ENCODE results near the gene VSTM5.

Gene VSTM5

GRCh38 chr11:93842034-93842433 lies 8.4 kb downstream of the VSTM5 start:
- no peak for DNase-seq (ENCODE audit: low read depth, low spot score)
- Histone ChIP-seq H3K4me1 (ENCODE audit: control insufficient read depth, insufficient read depth, low read length) (no peaks in the 10 kb centered on the region), H3K27ac (ENCODE audit: low read length) (no peak overlapping the region), H3K27me3 (ENCODE audit: control insufficient read depth, insufficient read depth, low read length) (no peaks in the 10 kb centered on the region), H3K36me3 (ENCODE audit: control insufficient read depth, insufficient read depth, low read length) (no peaks in the 10 kb centered on the region), H3K9me3 (ENCODE audit: control insufficient read depth, insufficient read depth, low read length) (no peaks in the 10 kb centered on the region), H3K4me3 (ENCODE audit: low read length) (no peak overlapping the region)
- WGBS (ENCODE audit: insufficient coverage, insufficient read length), result no CpG with 5 or more reads among the region's 4 CpGs

- WGBS (ENCODE audit: insufficient coverage, insufficient read length), result no CpG with 5 or more reads among the region's 2 CpGs
- no peak for DNase-seq (ENCODE audit: low read depth, low spot score)
- H3K4me3 ChIP-seq (ENCODE audit: low read length), result no peak overlapping the region
- no peaks in the 10 kb centered on the region for H3K36me3 ChIP-seq (ENCODE audit: control insufficient read depth, insufficient read depth, low read length)
- no peaks in the 10 kb centered on the region for H3K9me3 ChIP-seq (ENCODE audit: control insufficient read depth, insufficient read depth, low read length)
- no peak overlapping the region for H3K27ac ChIP-seq (ENCODE audit: low read length)
- no peaks in the 10 kb centered on the region for H3K4me1 ChIP-seq (ENCODE audit: control insufficient read depth, insufficient read depth, low read length)
- no peaks in the 10 kb centered on the region for H3K27me3 ChIP-seq (ENCODE audit: control insufficient read depth, insufficient read depth, low read length)
Measured at GRCh38 chr11:93841446-93841845, 9.0 kb downstream of the VSTM5 start.

- Histone ChIP-seq H3K27me3 (ENCODE audit: control insufficient read depth, insufficient read depth, low read length) (no peaks in the 10 kb centered on the region), H3K4me1 (ENCODE audit: control insufficient read depth, insufficient read depth, low read length) (no peaks in the 10 kb centered on the region), H3K9me3 (ENCODE audit: control insufficient read depth, insufficient read depth, low read length) (no peaks in the 10 kb centered on the region), H3K4me3 (ENCODE audit: low read length) (no peak overlapping the region), H3K27ac (ENCODE audit: low read length) (no peak overlapping the region), H3K36me3 (ENCODE audit: control insufficient read depth, insufficient read depth, low read length) (no peaks in the 10 kb centered on the region)
- no peak for DNase-seq (ENCODE audit: low read depth, low spot score)
- WGBS (ENCODE audit: insufficient coverage, insufficient read length), result no CpG with 5 or more reads among the region's 3 CpGs
Measured at GRCh38 chr11:93840981-93841380, 9.4 kb downstream of the VSTM5 start.

GRCh38 chr11:93840180-93840579 lies 10.2 kb downstream of the VSTM5 start:
- no peaks in the 10 kb centered on the region for H3K4me1 ChIP-seq (ENCODE audit: control insufficient read depth, insufficient read depth, low read length)
- H3K9me3 ChIP-seq (ENCODE audit: control insufficient read depth, insufficient read depth, low read length), result no peaks in the 10 kb centered on the region
- no peak for DNase-seq (ENCODE audit: low read depth, low spot score)
- no peak overlapping the region for H3K27ac ChIP-seq (ENCODE audit: low read length)
- no peaks in the 10 kb centered on the region for H3K36me3 ChIP-seq (ENCODE audit: control insufficient read depth, insufficient read depth, low read length)
- WGBS (ENCODE audit: insufficient coverage, insufficient read length), result no CpG with 5 or more reads among the region's 2 CpGs
- H3K27me3 ChIP-seq (ENCODE audit: control insufficient read depth, insufficient read depth, low read length), result no peaks in the 10 kb centered on the region
- no peak overlapping the region for H3K4me3 ChIP-seq (ENCODE audit: low read length)

- Histone ChIP-seq H3K36me3 (ENCODE audit: control insufficient read depth, insufficient read depth, low read length) (no peaks in the 10 kb centered on the region), H3K27me3 (ENCODE audit: control insufficient read depth, insufficient read depth, low read length) (no peaks in the 10 kb centered on the region), H3K4me3 (ENCODE audit: low read length) (no peak overlapping the region), H3K4me1 (ENCODE audit: control insufficient read depth, insufficient read depth, low read length) (no peaks in the 10 kb centered on the region), H3K27ac (ENCODE audit: low read length) (no peak overlapping the region), H3K9me3 (ENCODE audit: control insufficient read depth, insufficient read depth, low read length) (no peaks in the 10 kb centered on the region)
- no peak for DNase-seq (ENCODE audit: low read depth, low spot score)
- WGBS (ENCODE audit: insufficient coverage, insufficient read length), result no CpG with 5 or more reads among the region's 8 CpGs
Measured at GRCh38 chr11:93838967-93839366, 11.5 kb downstream of the VSTM5 start.

- Histone ChIP-seq H3K4me3 (ENCODE audit: low read length) (no peak overlapping the region), H3K36me3 (ENCODE audit: control insufficient read depth, insufficient read depth, low read length) (no peaks in the 10 kb centered on the region)
- no CpG with 5 or more reads among the region's 1 CpG for WGBS (ENCODE audit: insufficient coverage, insufficient read length)
Measured at GRCh38 chr11:93832780-93833179, 17.6 kb downstream of the VSTM5 start.

GRCh38 chr11:93831343-93832127 lies 18.9 kb downstream of the VSTM5 start:
- Histone ChIP-seq H3K27ac (ENCODE audit: low read length) (no peak overlapping the region), H3K9me3 (ENCODE audit: control insufficient read depth, insufficient read depth, low read length) (no peaks in the 10 kb centered on the region), H3K36me3 (ENCODE audit: control insufficient read depth, insufficient read depth, low read length) (no peaks in the 10 kb centered on the region), H3K4me3 (ENCODE audit: low read length) (no peak overlapping the region), H3K4me1 (ENCODE audit: control insufficient read depth, insufficient read depth, low read length) (no peaks in the 10 kb centered on the region), H3K27me3 (ENCODE audit: control insufficient read depth, insufficient read depth, low read length) (no peaks in the 10 kb centered on the region)
- no peak for DNase-seq (ENCODE audit: low read depth, low spot score)
- WGBS (ENCODE audit: insufficient coverage, insufficient read length), result no CpG with 5 or more reads among the region's 3 CpGs

More at GRCh38 chr11:93832780-93833179, 17.6 kb downstream of the VSTM5 start:
- no peak for DNase-seq (ENCODE audit: low read depth, low spot score)
- H3K4me1 ChIP-seq (ENCODE audit: control insufficient read depth, insufficient read depth, low read length), result no peaks in the 10 kb centered on the region
- H3K27ac ChIP-seq (ENCODE audit: low read length), result no peak overlapping the region
- H3K27me3 ChIP-seq (ENCODE audit: control insufficient read depth, insufficient read depth, low read length), result no peaks in the 10 kb centered on the region
- H3K9me3 ChIP-seq (ENCODE audit: control insufficient read depth, insufficient read depth, low read length), result no peaks in the 10 kb centered on the region

GRCh38 chr11:93829598-93829997 lies 20.8 kb downstream of the VSTM5 start:
- WGBS (ENCODE audit: insufficient coverage, insufficient read length), result no CpG with 5 or more reads among the region's 3 CpGs
- Histone ChIP-seq H3K4me1 (ENCODE audit: control insufficient read depth, insufficient read depth, low read length) (no peaks in the 10 kb centered on the region), H3K9me3 (ENCODE audit: control insufficient read depth, insufficient read depth, low read length) (no peaks in the 10 kb centered on the region), H3K36me3 (ENCODE audit: control insufficient read depth, insufficient read depth, low read length) (no peaks in the 10 kb centered on the region), H3K4me3 (ENCODE audit: low read length) (no peak overlapping the region), H3K27ac (ENCODE audit: low read length) (no peak overlapping the region), H3K27me3 (ENCODE audit: control insufficient read depth, insufficient read depth, low read length) (no peaks in the 10 kb centered on the region)
- DNase-seq (ENCODE audit: low read depth, low spot score), result no peak

- H3K4me3 ChIP-seq (ENCODE audit: low read length), result no peak overlapping the region
- no peaks in the 10 kb centered on the region for H3K36me3 ChIP-seq (ENCODE audit: control insufficient read depth, insufficient read depth, low read length)
- H3K27ac ChIP-seq (ENCODE audit: low read length), result no peak overlapping the region
- no peaks in the 10 kb centered on the region for H3K4me1 ChIP-seq (ENCODE audit: control insufficient read depth, insufficient read depth, low read length)
- no peaks in the 10 kb centered on the region for H3K27me3 ChIP-seq (ENCODE audit: control insufficient read depth, insufficient read depth, low read length)
- no CpG with 5 or more reads among the region's 1 CpG for WGBS (ENCODE audit: insufficient coverage, insufficient read length)
- no peaks in the 10 kb centered on the region for H3K9me3 ChIP-seq (ENCODE audit: control insufficient read depth, insufficient read depth, low read length)
- no peak for DNase-seq (ENCODE audit: low read depth, low spot score)
Measured at GRCh38 chr11:93827363-93827762, 23.1 kb downstream of the VSTM5 start.

- Histone ChIP-seq H3K27ac (ENCODE audit: low read length) (no peak overlapping the region), H3K4me3 (ENCODE audit: low read length) (no peak overlapping the region), H3K9me3 (ENCODE audit: control insufficient read depth, insufficient read depth, low read length) (no peaks in the 10 kb centered on the region), H3K4me1 (ENCODE audit: control insufficient read depth, insufficient read depth, low read length) (peaks cover 5% of the 10 kb centered on the region; the same call in 1 of the 2 replicates), H3K27me3 (ENCODE audit: control insufficient read depth, insufficient read depth, low read length) (no peaks in the 10 kb centered on the region), H3K36me3 (ENCODE audit: control insufficient read depth, insufficient read depth, low read length) (no peaks in the 10 kb centered on the region)
- no peak for DNase-seq (ENCODE audit: low read depth, low spot score)
- WGBS (ENCODE audit: insufficient coverage, insufficient read length), result no CpG with 5 or more reads among the region's 4 CpGs
Measured at GRCh38 chr11:93823210-93823609, 27.2 kb downstream of the VSTM5 start.

- Histone ChIP-seq H3K27me3 (ENCODE audit: control insufficient read depth, insufficient read depth, low read length) (no peaks in the 10 kb centered on the region), H3K27ac (ENCODE audit: low read length) (no peak overlapping the region), H3K36me3 (ENCODE audit: control insufficient read depth, insufficient read depth, low read length) (no peaks in the 10 kb centered on the region), H3K9me3 (ENCODE audit: control insufficient read depth, insufficient read depth, low read length) (no peaks in the 10 kb centered on the region), H3K4me3 (ENCODE audit: low read length) (no peak overlapping the region), H3K4me1 (ENCODE audit: control insufficient read depth, insufficient read depth, low read length) (peaks cover 5% of the 10 kb centered on the region; the same call in 1 of the 2 replicates)
- no peak for DNase-seq (ENCODE audit: low read depth, low spot score)
- no CpG with 5 or more reads among the region's 5 CpGs for WGBS (ENCODE audit: insufficient coverage, insufficient read length)
Measured at GRCh38 chr11:93822359-93822758, 28.1 kb downstream of the VSTM5 start.
